ENCODE data around the gene SLC25A47. TPM values are rescaled to one million over a fixed set of nuclear protein-coding genes. Genes with fewer than 3 reads are reported as not detected.

The SLC25A47 gene
- total and polyA plus RNA-seq, 9 of the 15 experiments (the other 6 are each of a cell fraction or from before 2014, with no cell fraction given), result 0.09 to 0.23 (median 0.22) TPM; not detected in 6

DNA sequence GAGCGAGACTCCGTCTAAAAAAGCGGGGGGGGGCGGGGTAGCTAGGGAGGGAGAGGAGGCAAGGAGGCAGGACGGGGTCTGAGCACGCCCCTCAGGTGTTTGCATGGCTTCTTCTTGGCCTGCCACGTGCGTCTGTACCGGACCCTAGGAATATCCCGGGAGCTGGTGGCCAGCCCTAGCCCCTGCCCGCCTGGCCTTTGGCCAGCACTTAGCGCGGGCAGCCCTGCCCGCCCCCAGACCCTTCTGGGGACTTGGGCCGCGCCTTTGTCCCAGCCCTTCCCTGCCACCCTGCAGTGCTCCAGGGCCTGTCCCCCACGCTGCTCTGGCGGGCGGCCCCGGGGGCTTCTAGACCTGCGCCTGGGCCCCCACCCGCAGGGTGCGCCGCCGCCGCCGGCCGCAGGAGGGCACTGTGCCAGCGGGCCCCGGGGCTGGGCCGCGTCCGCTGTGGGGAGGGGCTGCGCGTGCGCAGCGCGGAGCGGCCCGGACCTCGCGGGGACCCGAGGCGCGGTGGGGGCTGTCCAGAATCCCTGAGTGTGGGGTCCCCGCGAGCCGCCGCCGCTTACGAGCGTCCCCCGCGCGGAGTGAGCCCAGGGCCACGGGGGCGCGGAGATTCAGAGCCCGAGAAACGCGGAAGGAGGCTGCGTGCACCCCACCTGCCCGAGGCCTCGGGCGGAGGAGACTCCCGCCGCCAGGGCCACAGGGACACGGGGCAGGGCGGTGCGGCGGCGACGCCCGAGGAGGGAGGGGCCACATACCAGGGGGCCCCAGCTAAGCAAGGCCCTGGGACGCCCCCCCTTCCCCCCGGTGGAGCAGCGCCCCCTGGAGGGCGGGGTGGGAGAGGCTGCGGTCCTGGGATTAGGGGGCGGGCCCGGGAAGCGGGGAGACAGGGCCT is 37.9 kb upstream of the SLC25A47 start (continued):
- TF ChIP-seq TRIM25 (IDR thresholded peaks at IDR 0.05; ENCODE audit: borderline replicate concordance), result no peak
- TF ChIP-seq FIP1L1 (IDR thresholded peaks at IDR 0.05; ENCODE audit: low read depth, low read length, poor library complexity, severe bottlenecking), result peak; percentile 63
- TF ChIP-seq ZNF143 (CRISPR knock-in tag; IDR thresholded peaks at IDR 0.05), result no peak
- no peak for TF ChIP-seq ZKSCAN8 (CRISPR knock-in tag; IDR thresholded peaks at IDR 0.05)
- TF ChIP-seq TCF7 (IDR thresholded peaks at IDR 0.05; ENCODE audit: borderline replicate concordance), result no peak
- TF ChIP-seq ZNF76 (CRISPR knock-in tag; IDR thresholded peaks at IDR 0.05; ENCODE audit: borderline replicate concordance), result no peak
- TF ChIP-seq CUX1 (CRISPR knock-in tag; IDR thresholded peaks at IDR 0.05), result no peak
- TF ChIP-seq CBFA2T3 (IDR thresholded peaks at IDR 0.05), result no peak
- no peak for TF ChIP-seq ZNF444 (CRISPR knock-in tag; IDR thresholded peaks at IDR 0.05)
- no peak for TF ChIP-seq ZNF12 (CRISPR knock-in tag; IDR thresholded peaks at IDR 0.05)
- TF ChIP-seq ZNF696 (CRISPR knock-in tag; conservative IDR thresholded peaks at IDR 0.05), result no peak
- TF ChIP-seq ZBTB7A (IDR thresholded peaks at IDR 0.05; ENCODE audit: borderline replicate concordance, control insufficient read depth, low read depth, low read length), result peak; percentile 77
- TF ChIP-seq GTF3C2 (IDR thresholded peaks at IDR 0.05; ENCODE audit: borderline replicate concordance, extremely low read depth, insufficient read length), result no peak
- no peak for TF ChIP-seq PTTG1 (tag; IDR thresholded peaks at IDR 0.05; ENCODE audit: low read depth)
- TF ChIP-seq DNMT1 (IDR thresholded peaks at IDR 0.05), result no peak
- no peak for TF ChIP-seq SLC30A9 (CRISPR knock-in tag; IDR thresholded peaks at IDR 0.05)
- no peak for TF ChIP-seq ZNF561 (CRISPR knock-in tag; conservative IDR thresholded peaks at IDR 0.05)

Data from K562 (cell line).